Midbrain (tissue), 1 donor: ENCODE measurements around the gene TXNRD1.
"Not testable (repeated sequence)": the region's sequence is repeated elsewhere in the genome, so short reads cannot be mapped to it uniquely, and the experiment has no call there.

Experiments
- DNase-seq: peaks from one replicate; lab custom pipeline; 2025; lab: John Stamatoyannopoulos, UW

Gene TXNRD1

GRCh38 chr12:104237930-104238329 lies 22.4 kb downstream of the TXNRD1 start:
- no peak for DNase-seq

GRCh38 chr12:104242546-104243206 lies 27.1 kb downstream of the TXNRD1 start:
- DNase-seq: no peak

GRCh38 chr12:104243551-104243950 lies 28.0 kb downstream of the TXNRD1 start:
- no peak for DNase-seq

GRCh38 chr12:104243971-104244370 lies 28.4 kb downstream of the TXNRD1 start:
- no peak for DNase-seq

GRCh38 chr12:104247698-104248097 lies 32.1 kb downstream of the TXNRD1 start:
- no peak for DNase-seq

GRCh38 chr12:104248444-104248843 lies 32.9 kb downstream of the TXNRD1 start:
- no peak for DNase-seq

- DNase-seq: no peak
Observed at GRCh38 chr12:104249017-104249416, 33.4 kb downstream of the TXNRD1 start.

GRCh38 chr12:104249898-104250297 lies 34.3 kb downstream of the TXNRD1 start:
- no peak for DNase-seq

- no peak for DNase-seq
Observed at GRCh38 chr12:104250366-104251125, 35.0 kb downstream of the TXNRD1 start.

- no peak for DNase-seq
Observed at GRCh38 chr12:104257913-104258472, 42.4 kb downstream of the TXNRD1 start.

GRCh38 chr12:104258476-104259067 lies 43.0 kb downstream of the TXNRD1 start:
- no peak for DNase-seq

GRCh38 chr12:104263026-104263425 lies 47.4 kb downstream of the TXNRD1 start:
- DNase-seq: no peak

GRCh38 chr12:104263580-104264358 lies 48.2 kb downstream of the TXNRD1 start:
- DNase-seq: no peak

- not testable (repeated sequence) for DNase-seq
Observed at GRCh38 chr12:104265436-104265835, 49.9 kb downstream of the TXNRD1 start.

- DNase-seq: no peak
Observed at GRCh38 chr12:104272938-104273337, 57.4 kb downstream of the TXNRD1 start.

GRCh38 chr12:104273503-104273902 lies 57.9 kb downstream of the TXNRD1 start:
- no peak for DNase-seq

- DNase-seq: no peak
Observed at GRCh38 chr12:104274811-104275210, 59.2 kb downstream of the TXNRD1 start.

GRCh38 chr12:104275689-104276088 lies 60.1 kb downstream of the TXNRD1 start:
- DNase-seq: no peak

- DNase-seq: no peak
Observed at GRCh38 chr12:104276273-104277131, 60.9 kb downstream of the TXNRD1 start.

GRCh38 chr12:104279164-104279563 lies 63.6 kb downstream of the TXNRD1 start:
- DNase-seq: no peak

- no peak for DNase-seq
Observed at GRCh38 chr12:104280111-104280510, 64.5 kb downstream of the TXNRD1 start.
